ENCODE results near the gene MRPL45. TPM values are rescaled to one million over a fixed set of nuclear protein-coding genes. Genes with fewer than 3 reads are reported as not detected.

The MRPL45 gene
- total and polyA plus RNA-seq, 2 donors (not counting 1 experiment from before 2014, with no cell fraction given), result 13.1 to 17.6 TPM

DNA sequence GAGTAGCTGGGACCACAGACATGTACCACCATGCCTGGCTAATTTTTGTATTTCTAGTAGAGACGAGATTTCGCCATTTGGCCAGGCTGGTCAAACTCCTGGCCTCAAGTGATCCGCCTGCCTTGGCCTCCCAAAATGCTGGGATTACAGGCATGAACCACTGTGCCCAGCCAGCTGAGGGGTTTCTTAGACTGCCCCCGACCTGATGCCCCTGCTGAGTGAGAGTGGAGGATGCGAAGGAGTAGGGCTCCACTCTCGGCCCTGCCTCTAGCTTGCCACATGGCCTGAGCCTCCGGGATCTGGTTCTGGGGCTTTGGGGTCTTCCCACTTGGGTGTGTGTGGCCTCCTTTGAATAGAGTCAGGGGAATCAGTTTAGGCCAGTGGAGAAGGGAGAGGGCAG lies 35.8 kb downstream of the MRPL45 start:
- Histone ChIP-seq H3K27me3 (replicated peaks in 1 of 4; ENCODE audit: control extremely low read depth in 1 of 4, control insufficient read depth in 3 of 4, insufficient read depth in 4 of 4, low read length in 3 of 4) (peaks cover 0 to 8% (median 3%) of the 10 kb centered on the region in 4 experiments), H3K4me1 (ENCODE audit: control insufficient read depth in 2 of 2, insufficient read depth in 2 of 2, low read length in 2 of 2) (no peaks in the 10 kb centered on the region), H4K20me1 (ENCODE audit: control insufficient read depth, insufficient read depth, low read length, poor library complexity, severe bottlenecking) (no peaks in the 10 kb centered on the region), H3K27ac (ENCODE audit: low read length in 2 of 2) (no peak overlapping the region), H3K9ac (ENCODE audit: low read length) (no peak overlapping the region), H3K36me3 (replicated peaks in 1 of 2; ENCODE audit: control extremely low read depth in 1 of 2, control insufficient read depth in 1 of 2, extremely low read depth in 1 of 2, insufficient read depth in 2 of 2, low read length in 1 of 2) (no peaks in the 10 kb centered on the region), H3K9me3 (ENCODE audit: control extremely low read depth in 1 of 3, control insufficient read depth in 2 of 3, insufficient read depth in 1 of 3, low read length in 2 of 3) (no peaks in the 10 kb centered on the region), H3K79me2 (ENCODE audit: control insufficient read depth, insufficient read depth, low read length) (no peaks in the 10 kb centered on the region), H3K4me2 (replicated peaks; ENCODE audit: low read depth, low read length, poor library complexity, severe bottlenecking) (no peak overlapping the region), H3K4me3 (ENCODE audit: control extremely low read depth in 1 of 5, extremely low read depth in 1 of 5, insufficient read depth in 1 of 5, low read depth in 2 of 5, low read length in 4 of 5) (no peak overlapping the region), H2AFZ (ENCODE audit: insufficient read depth, low read depth, low read length, poor library complexity, severe bottlenecking) (no peak overlapping the region)
- H3K9me3 Mint-ChIP-seq (ENCODE audit: insufficient read depth), result no peaks in the 10 kb centered on the region
- intact Hi-C loops (cut with micrococcal nuclease), result no loop called here
- TF ChIP-seq EZH2 (IDR thresholded peaks at IDR 0.05; ENCODE audit: borderline replicate concordance, insufficient read depth, low read depth, low read length, poor library complexity, severe bottlenecking), result no peak
- no peak for TF ChIP-seq CTCF (IDR thresholded peaks at IDR 0.05)
- CTCF ChIA-PET, result interaction anchor here (0.8 to 2.9 kb wide), 3 partner anchors 9 to 82 kb away, joined by 4 to 12 read pairs (median 10); no protein-coding TSS in a partner anchor
- ATAC-seq (ENCODE audit: low read depth) (no peak), DNase-seq (no peak)
- POLR2A ChIA-PET, result no interaction called here
- H3K27me3 Mint-ChIP-seq, result peaks cover 22% of the 10 kb centered on the region
- H3K27ac Mint-ChIP-seq, result no peak overlapping the region
- no peaks in the 10 kb centered on the region for H3K4me1 Mint-ChIP-seq
- no peak overlapping the region for H3K4me3 Mint-ChIP-seq
- 87% methylated on average over 4 of the region's 7 CpGs for WGBS (ENCODE audit: insufficient coverage)

DNA sequence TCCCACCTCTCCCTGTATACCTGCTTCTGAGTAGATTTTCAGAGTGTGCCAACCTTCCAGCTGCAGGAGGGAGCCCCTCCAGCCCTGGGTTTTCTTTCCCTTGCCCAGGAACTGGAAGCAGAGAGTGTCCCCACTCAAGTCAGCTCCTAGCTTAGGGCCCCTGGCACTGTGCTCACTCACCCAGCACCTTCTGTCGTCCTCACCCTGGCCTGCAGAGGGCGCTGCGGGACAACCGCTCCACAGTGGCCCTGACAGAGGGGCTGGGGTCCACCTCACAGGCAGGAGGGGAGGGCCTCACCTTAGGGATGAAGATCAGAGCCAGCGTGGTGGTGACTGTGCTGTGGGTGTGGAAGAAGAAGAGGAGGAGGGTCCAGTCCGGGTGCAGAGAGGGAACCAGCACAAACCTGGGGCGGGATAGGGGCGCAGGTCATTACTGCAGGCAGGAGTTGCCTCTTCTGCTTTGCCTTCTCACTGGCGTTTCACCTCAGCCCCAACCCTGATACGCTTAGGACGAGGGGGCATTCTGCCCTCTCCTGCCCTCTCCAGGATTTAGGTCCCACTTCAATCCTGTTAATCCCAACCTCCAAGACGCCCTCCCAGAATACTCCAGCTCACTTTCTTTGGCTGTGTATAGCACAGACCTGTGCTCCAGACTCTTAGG lies 36.8 kb downstream of the MRPL45 start:
- DNase-seq, result no peak
- Histone ChIP-seq H3K4me2 (replicated peaks; ENCODE audit: low read depth, low read length, poor library complexity, severe bottlenecking) (no peak overlapping the region), H3K79me2 (ENCODE audit: control insufficient read depth, insufficient read depth, low read length) (no peaks in the 10 kb centered on the region), H3K4me3 (ENCODE audit: control extremely low read depth in 1 of 5, extremely low read depth in 1 of 5, insufficient read depth in 1 of 5, low read depth in 2 of 5, low read length in 4 of 5) (no peak overlapping the region), H3K4me1 (ENCODE audit: control insufficient read depth in 2 of 2, insufficient read depth in 2 of 2, low read length in 2 of 2) (no peaks in the 10 kb centered on the region), H3K36me3 (replicated peaks in 1 of 2; ENCODE audit: control extremely low read depth in 1 of 2, control insufficient read depth in 1 of 2, extremely low read depth in 1 of 2, insufficient read depth in 2 of 2, low read length in 1 of 2) (no peaks in the 10 kb centered on the region), H4K20me1 (ENCODE audit: control insufficient read depth, insufficient read depth, low read length, poor library complexity, severe bottlenecking) (no peaks in the 10 kb centered on the region), H3K27me3 (replicated peaks in 1 of 4; ENCODE audit: control extremely low read depth in 1 of 4, control insufficient read depth in 3 of 4, insufficient read depth in 4 of 4, low read length in 3 of 4) (peaks cover 0 to 8% (median 3%) of the 10 kb centered on the region in 4 experiments), H3K27ac (ENCODE audit: low read length in 2 of 2) (no peak overlapping the region), H3K9ac (ENCODE audit: low read length) (no peak overlapping the region), H2AFZ (ENCODE audit: insufficient read depth, low read depth, low read length, poor library complexity, severe bottlenecking) (no peak overlapping the region), H3K9me3 (ENCODE audit: control extremely low read depth in 1 of 3, control insufficient read depth in 2 of 3, insufficient read depth in 1 of 3, low read length in 2 of 3) (no peaks in the 10 kb centered on the region)
- no peak for ATAC-seq (ENCODE audit: low read depth)
- POLR2A ChIA-PET, result no interaction called here
- Mint-ChIP-seq H3K4me1 (no peaks in the 10 kb centered on the region), H3K27ac (no peak overlapping the region), H3K9me3 (ENCODE audit: insufficient read depth) (no peaks in the 10 kb centered on the region), H3K4me3 (no peak overlapping the region), H3K27me3 (peaks cover 22% of the 10 kb centered on the region)
- CTCF ChIA-PET, result interaction anchor here (0.8 to 2.9 kb wide), 3 partner anchors 10 to 81 kb away, joined by 4 to 12 read pairs (median 10); no protein-coding TSS in a partner anchor
- TF ChIP-seq EZH2 (IDR thresholded peaks at IDR 0.05; ENCODE audit: borderline replicate concordance, insufficient read depth, low read depth, low read length, poor library complexity, severe bottlenecking) (no peak), CTCF (IDR thresholded peaks at IDR 0.05) (peak; percentile 35)
- 69% methylated on average over 8 of the region's 12 CpGs for WGBS (ENCODE audit: insufficient coverage)
- intact Hi-C loops (cut with micrococcal nuclease), result no loop called here

Measured in B cell (primary cell).